Measurements from ENCODE around the gene TBC1D1. TPM values are rescaled to one million over a fixed set of nuclear protein-coding genes. Genes with fewer than 3 reads are reported as not detected.

Gene TBC1D1
- total RNA-seq, 1 donor from 2014 or later, result 54.5 TPM

GRCh38 chr4:38163216-38164006, 272.5 kb downstream of the TBC1D1 start:
- Mint-ChIP-seq H3K36me3 (ENCODE audit: low read depth, unreplicated experiment) (no peaks in the 10 kb centered on the region), H3K9me3 (ENCODE audit: unreplicated experiment) (peaks cover 8% of the 10 kb centered on the region), H3K27me3 (ENCODE audit: low read depth, unreplicated experiment) (peaks cover 3% of the 10 kb centered on the region), H3K4me1 (ENCODE audit: low read depth, unreplicated experiment) (peaks cover 25% of the 10 kb centered on the region), H3K27ac (ENCODE audit: unreplicated experiment) (no peak overlapping the region), H3K4me3 (ENCODE audit: unreplicated experiment) (no peak overlapping the region)
- H3K79me2 ChIP-seq (ENCODE audit: insufficient read depth, low read length), result no peaks in the 10 kb centered on the region
- FAIRE-seq (no peak), DNase-seq (ENCODE audit: low read depth) (peak; percentile 83)
- H3K27me3 ChIP-seq (ENCODE audit: insufficient read depth, low read length), result no peaks in the 10 kb centered on the region
- peak overlapping the region; percentile 62 for H3K9ac ChIP-seq (ENCODE audit: low read length)
- H4K20me1 ChIP-seq (ENCODE audit: insufficient read depth, low read length), result no peaks in the 10 kb centered on the region
- H3K4me1 ChIP-seq (ENCODE audit: insufficient read depth, low read length), result peaks cover 35% of the 10 kb centered on the region
- peaks cover 6% of the 10 kb centered on the region for H3K9me3 ChIP-seq (ENCODE audit: insufficient read depth, low read depth, low read length)
- no peak overlapping the region for H3K4me3 ChIP-seq (ENCODE audit: insufficient read depth, low read depth, low read length)
- TF ChIP-seq EZH2 (IDR thresholded peaks at IDR 0.05; ENCODE audit: insufficient read depth, low read length) (no peak), CTCF (IDR thresholded peaks at IDR 0.05; ENCODE audit: insufficient read depth, low read depth, low read length) (no peak)
- H3K27ac ChIP-seq (ENCODE audit: low read depth, low read length), result peak overlapping the region; percentile 99
- H2AFZ ChIP-seq (ENCODE audit: low read depth, low read length), result no peak overlapping the region
- H3K4me2 ChIP-seq (ENCODE audit: low read length), result peak overlapping the region; percentile 31
- H3K36me3 ChIP-seq (ENCODE audit: insufficient read depth, low read length), result no peaks in the 10 kb centered on the region

GRCh38 chr4:38164346-38164745, 273.5 kb downstream of the TBC1D1 start:
- H3K4me2 ChIP-seq (ENCODE audit: low read length), result no peak overlapping the region
- Mint-ChIP-seq H3K9me3 (ENCODE audit: unreplicated experiment) (peaks cover 8% of the 10 kb centered on the region), H3K4me1 (ENCODE audit: low read depth, unreplicated experiment) (peaks cover 25% of the 10 kb centered on the region), H3K36me3 (ENCODE audit: low read depth, unreplicated experiment) (no peaks in the 10 kb centered on the region), H3K4me3 (ENCODE audit: unreplicated experiment) (no peak overlapping the region), H3K27ac (ENCODE audit: unreplicated experiment) (no peak overlapping the region), H3K27me3 (ENCODE audit: low read depth, unreplicated experiment) (peaks cover 3% of the 10 kb centered on the region)
- no peaks in the 10 kb centered on the region for H3K79me2 ChIP-seq (ENCODE audit: insufficient read depth, low read length)
- TF ChIP-seq EZH2 (IDR thresholded peaks at IDR 0.05; ENCODE audit: insufficient read depth, low read length) (no peak), CTCF (IDR thresholded peaks at IDR 0.05; ENCODE audit: insufficient read depth, low read depth, low read length) (no peak)
- DNase-seq (ENCODE audit: low read depth) (no peak), FAIRE-seq (no peak)
- peaks cover 35% of the 10 kb centered on the region for H3K4me1 ChIP-seq (ENCODE audit: insufficient read depth, low read length)
- H3K36me3 ChIP-seq (ENCODE audit: insufficient read depth, low read length), result no peaks in the 10 kb centered on the region
- H4K20me1 ChIP-seq (ENCODE audit: insufficient read depth, low read length), result no peaks in the 10 kb centered on the region
- H2AFZ ChIP-seq (ENCODE audit: low read depth, low read length), result no peak overlapping the region
- no peak overlapping the region for H3K4me3 ChIP-seq (ENCODE audit: insufficient read depth, low read depth, low read length)
- H3K27me3 ChIP-seq (ENCODE audit: insufficient read depth, low read length), result no peaks in the 10 kb centered on the region
- peaks cover 6% of the 10 kb centered on the region for H3K9me3 ChIP-seq (ENCODE audit: insufficient read depth, low read depth, low read length)
- H3K9ac ChIP-seq (ENCODE audit: low read length), result no peak overlapping the region
- peak overlapping the region; percentile 99 for H3K27ac ChIP-seq (ENCODE audit: low read depth, low read length)

GRCh38 chr4:38166082-38166481, 275.2 kb downstream of the TBC1D1 start:
- Mint-ChIP-seq H3K27me3 (ENCODE audit: low read depth, unreplicated experiment) (peaks cover 3% of the 10 kb centered on the region), H3K36me3 (ENCODE audit: low read depth, unreplicated experiment) (no peaks in the 10 kb centered on the region), H3K4me1 (ENCODE audit: low read depth, unreplicated experiment) (peaks cover 29% of the 10 kb centered on the region), H3K4me3 (ENCODE audit: unreplicated experiment) (no peak overlapping the region), H3K9me3 (ENCODE audit: unreplicated experiment) (peaks cover 8% of the 10 kb centered on the region), H3K27ac (ENCODE audit: unreplicated experiment) (no peak overlapping the region)
- TF ChIP-seq EZH2 (IDR thresholded peaks at IDR 0.05; ENCODE audit: insufficient read depth, low read length) (no peak), CTCF (IDR thresholded peaks at IDR 0.05; ENCODE audit: insufficient read depth, low read depth, low read length) (no peak)
- Histone ChIP-seq H3K4me3 (ENCODE audit: insufficient read depth, low read depth, low read length) (no peak overlapping the region), H4K20me1 (ENCODE audit: insufficient read depth, low read length) (no peaks in the 10 kb centered on the region), H3K79me2 (ENCODE audit: insufficient read depth, low read length) (no peaks in the 10 kb centered on the region), H3K4me2 (ENCODE audit: low read length) (no peak overlapping the region), H2AFZ (ENCODE audit: low read depth, low read length) (no peak overlapping the region), H3K27ac (ENCODE audit: low read depth, low read length) (no peak overlapping the region), H3K9ac (ENCODE audit: low read length) (no peak overlapping the region), H3K9me3 (ENCODE audit: insufficient read depth, low read depth, low read length) (peaks cover 6% of the 10 kb centered on the region), H3K4me1 (ENCODE audit: insufficient read depth, low read length) (peaks cover 24% of the 10 kb centered on the region), H3K27me3 (ENCODE audit: insufficient read depth, low read length) (no peaks in the 10 kb centered on the region), H3K36me3 (ENCODE audit: insufficient read depth, low read length) (no peaks in the 10 kb centered on the region)
- DNase-seq (ENCODE audit: low read depth) (no peak), FAIRE-seq (no peak)

All from astrocyte (in vitro differentiated cells and primary cell).